GM19324 (cell line): ENCODE measurements around the gene UGT1A10.
"Not testable (repeated sequence)": the region's sequence is repeated elsewhere in the genome, so short reads cannot be mapped to it uniquely, and the experiment has no call there.

Experiments
- ATAC-seq: cut with Tn5 transposase; IDR thresholded peaks from one replicate; pipeline ENCODE4 v1.9.1; 2021; ENCODE audit warnings: mild to moderate bottlenecking, moderate library complexity; ENCODE audit not compliant: unreplicated experiment, low FRiP score

Gene UGT1A10

GRCh38 chr2:233691443-233692433 is 55.5 kb downstream of the UGT1A10 start:
- ATAC-seq, result no peak

GRCh38 chr2:233692648-233693047 is 56.4 kb downstream of the UGT1A10 start, which contains the start of gene UGT1A6:
Gene UGT1A6, plus strand, starts transcription at chr2:233692890. Its CDS starts 115 bp downstream, at chr2:233693005.
- no peak for ATAC-seq

- no peak for ATAC-seq
These were observed 57.7 kb downstream of the UGT1A10 start for GRCh38 chr2:233693963-233694362.

- no peak for ATAC-seq
These were observed 62.5 kb downstream of the UGT1A10 start for GRCh38 chr2:233698740-233699139.

GRCh38 chr2:233699424-233700027 is 63.3 kb downstream of the UGT1A10 start:
- ATAC-seq, result no peak

- no peak for ATAC-seq
These were observed 63.9 kb downstream of the UGT1A10 start for GRCh38 chr2:233700028-233700635.

GRCh38 chr2:233700842-233701241 is 64.6 kb downstream of the UGT1A10 start:
- not testable (repeated sequence) for ATAC-seq

- no peak for ATAC-seq
These were observed 66.0 kb downstream of the UGT1A10 start for GRCh38 chr2:233702238-233702637.

GRCh38 chr2:233705911-233706506 is 69.8 kb downstream of the UGT1A10 start:
- ATAC-seq, result no peak

GRCh38 chr2:233706720-233707119 is 70.5 kb downstream of the UGT1A10 start:
- no peak for ATAC-seq

- ATAC-seq, result no peak
These were observed 71.8 kb downstream of the UGT1A10 start for GRCh38 chr2:233707940-233708644.

- no peak for ATAC-seq
These were observed 72.7 kb downstream of the UGT1A10 start for GRCh38 chr2:233708942-233709341.

GRCh38 chr2:233711312-233712008 is 75.2 kb downstream of the UGT1A10 start:
- ATAC-seq, result no peak

- no peak for ATAC-seq
These were observed 76.5 kb downstream of the UGT1A10 start, which contains the start of gene UGT1A5 for GRCh38 chr2:233712611-233713261. Gene UGT1A5, plus strand, starts transcription at chr2:233712907. Its CDS starts 85 bp downstream, at chr2:233712992.

- no peak for ATAC-seq
These were observed 77.0 kb downstream of the UGT1A10 start for GRCh38 chr2:233713262-233713615.

- no peak for ATAC-seq
These were observed 77.9 kb downstream of the UGT1A10 start for GRCh38 chr2:233714121-233714520.

- no peak for ATAC-seq
These were observed 82.3 kb downstream of the UGT1A10 start, which contains the start of gene UGT1A4 for GRCh38 chr2:233718552-233718951. Gene UGT1A4, plus strand, starts transcription at chr2:233718736. Its CDS starts 85 bp downstream, at chr2:233718821.

- no peak for ATAC-seq
These were observed 92.6 kb downstream of the UGT1A10 start, which contains the start of gene UGT1A3 for GRCh38 chr2:233728723-233729301. Gene UGT1A3, plus strand, starts transcription at chr2:233729042. Its CDS starts 85 bp downstream, at chr2:233729127.
